Tibial nerve (tissue), 4 donors: ENCODE data around the gene NTNG2. TPM values are rescaled to one million over a fixed set of nuclear protein-coding genes. Genes with fewer than 3 reads are reported as not detected.

Experiments
- DNase-seq, 2 donors: peaks; one replicate each; pipeline ENCODE4 v3.0.0-alpha.2; 2019; ENCODE audit warnings: low spot score in 2 of 2
- H3K27ac ChIP-seq, 4 donors: fragments of 200-600 bp; sonication (generic) in 3 of 4; one replicate each; pipeline ENCODE4 v1.5.1; 2017 to 2019; ENCODE audit warnings: mild to moderate bottlenecking in 1 of 4
- H3K27me3 ChIP-seq, 2 donors: fragments of 200-600 bp; sonication (generic) in 1 of 2; one replicate each; pipeline versions ENCODE4 v1.5.1 to v1.6.0; 2017 to 2019
- H3K36me3 ChIP-seq, 3 donors: fragments of 200-600 bp; sonication (generic); one replicate each; pipeline ENCODE4 v1.5.1; 2018 to 2019
- H3K4me1 ChIP-seq, 4 donors: fragments of 200-600 bp; sonication (generic) in 3 of 4; one replicate each; pipeline ENCODE4 v1.5.1; 2017 to 2019
- H3K4me3 ChIP-seq, 4 donors: fragments of 200-600 bp; sonication (generic) in 3 of 4; one replicate each; pipeline ENCODE4 v1.5.1; 2017 to 2019; ENCODE audit warnings: mild to moderate bottlenecking in 1 of 4, moderate library complexity in 1 of 4
- H3K9me3 ChIP-seq, 4 donors: fragments of 200-600 bp; sonication (generic) in 3 of 4; one replicate each; pipeline ENCODE4 v1.5.1; 2017 to 2019
- CTCF ChIP-seq, 5 experiments: fragments of 200-600 bp in 3 of 5; fragments of 450-650 bp in 2 of 5; sonication (generic) in 3 of 5; IDR thresholded peaks; one replicate each; pipeline ENCODE4 v1.5.1; 2016 to 2019; ENCODE audit warnings: antibody characterized with exemption in 5 of 5, mild to moderate bottlenecking in 3 of 5, moderate library complexity in 2 of 5
- EP300 ChIP-seq, 2 donors: sonication (generic); formaldehyde crosslinking; IDR thresholded peaks; one replicate each; pipeline ENCODE4 v1.6.1; 2017; ENCODE audit warnings: antibody characterized with exemption in 2 of 2, mild to moderate bottlenecking in 1 of 2
- POLR2A ChIP-seq, 2 donors: fragments of 450-650 bp; IDR thresholded peaks; one replicate each; pipeline ENCODE4 v1.6.1; 2017; ENCODE audit warnings: antibody characterized with exemption in 2 of 2, mild to moderate bottlenecking in 2 of 2, moderate library complexity in 2 of 2
- WGBS, 2 donors: methylation state at CpG; one replicate each; pipeline ENCODE4 v1.1.5; 2018; 5-methylcytosine and 5-hydroxymethylcytosine counted together
- total RNA-seq, 4 donors: library from RNA; depleted of rRNA; stranded (reverse); fragments of >200 nt; gene quantifications; one replicate each; pipeline ENCODE4 v1.1.0, GENCODE V29; 2016

NTNG2 gene
- total RNA-seq, 4 donors from 2014 or later: 0.63 to 21.4 (median 1.0) TPM

- Histone ChIP-seq H3K36me3 (no peaks in the 10 kb centered on the region), H3K9me3 (no peaks in the 10 kb centered on the region), H3K4me1 (peaks cover 0 to 2% (median 0%) of the 10 kb centered on the region in 4 donors), H3K27me3 (peaks cover 0 to 45% of the 10 kb centered on the region in 2 donors), H3K27ac (no peak overlapping the region), H3K4me3 (no peak overlapping the region)
- DNase-seq: no peak
- 80 to 90% methylated on average over 2 of the region's 2 CpGs for WGBS, 2 donors
- no peak for TF ChIP-seq CTCF (IDR thresholded peaks at IDR 0.05)
- no peak for TF ChIP-seq EP300 (IDR thresholded peaks at IDR 0.05)
- TF ChIP-seq POLR2A (IDR thresholded peaks at IDR 0.05): no peak
These were observed 40.8 kb upstream of the NTNG2 start for GRCh38 chr9:132121021-132121420.

- Histone ChIP-seq H3K27me3 (peaks cover 0 to 68% of the 10 kb centered on the region in 2 donors), H3K4me3 (no peak overlapping the region), H3K36me3 (no peaks in the 10 kb centered on the region), H3K9me3 (no peaks in the 10 kb centered on the region), H3K4me1 (peaks cover 0 to 7% (median 0%) of the 10 kb centered on the region in 4 donors), H3K27ac (no peak overlapping the region)
- TF ChIP-seq POLR2A (IDR thresholded peaks at IDR 0.05): no peak
- TF ChIP-seq CTCF (IDR thresholded peaks at IDR 0.05): no peak
- no peak for TF ChIP-seq EP300 (IDR thresholded peaks at IDR 0.05)
- DNase-seq: no peak
- WGBS, 2 donors: 38 to 42% methylated on average over 6 of the region's 6 CpGs
These were observed 37.1 kb upstream of the NTNG2 start for GRCh38 chr9:132124800-132125199.

GRCh38 chr9:132125361-132125760 is 36.5 kb upstream of the NTNG2 start:
- Histone ChIP-seq H3K27ac (no peak overlapping the region), H3K27me3 (peaks cover 0 to 72% of the 10 kb centered on the region in 2 donors), H3K4me3 (no peak overlapping the region), H3K4me1 (peaks cover 0 to 7% (median 0%) of the 10 kb centered on the region in 4 donors), H3K36me3 (no peaks in the 10 kb centered on the region), H3K9me3 (no peaks in the 10 kb centered on the region)
- WGBS, 2 donors: 40 to 43% methylated on average over 7 of the region's 7 CpGs
- DNase-seq: no peak
- TF ChIP-seq POLR2A (IDR thresholded peaks at IDR 0.05): no peak
- no peak for TF ChIP-seq CTCF (IDR thresholded peaks at IDR 0.05)
- TF ChIP-seq EP300 (IDR thresholded peaks at IDR 0.05): no peak

GRCh38 chr9:132125944-132126679 is 35.7 kb upstream of the NTNG2 start:
- no peaks in the 10 kb centered on the region for H3K9me3 ChIP-seq
- H3K4me3 ChIP-seq: no peak overlapping the region
- 50 to 53% methylated on average over 20 of the region's 20 CpGs for WGBS, 2 donors
- H3K36me3 ChIP-seq: no peaks in the 10 kb centered on the region
- no peak for DNase-seq
- peaks cover 0 to 7% (median 0%) of the 10 kb centered on the region in 4 donors for H3K4me1 ChIP-seq
- TF ChIP-seq CTCF (IDR thresholded peaks at IDR 0.05): no peak
- TF ChIP-seq EP300 (IDR thresholded peaks at IDR 0.05): no peak
- no peak for TF ChIP-seq POLR2A (IDR thresholded peaks at IDR 0.05)
- no peak overlapping the region for H3K27ac ChIP-seq
- H3K27me3 ChIP-seq: peaks cover 0 to 74% of the 10 kb centered on the region in 2 donors

GRCh38 chr9:132126680-132127236 is 35.1 kb upstream of the NTNG2 start:
- Histone ChIP-seq H3K9me3 (no peaks in the 10 kb centered on the region), H3K4me1 (peaks cover 0 to 7% (median 0%) of the 10 kb centered on the region in 4 donors), H3K27ac (no peak overlapping the region), H3K36me3 (no peaks in the 10 kb centered on the region), H3K27me3 (peaks cover 0 to 74% of the 10 kb centered on the region in 2 donors), H3K4me3 (no peak overlapping the region)
- no peak for TF ChIP-seq EP300 (IDR thresholded peaks at IDR 0.05)
- TF ChIP-seq CTCF (IDR thresholded peaks at IDR 0.05): no peak
- no peak for TF ChIP-seq POLR2A (IDR thresholded peaks at IDR 0.05)
- DNase-seq: no peak
- WGBS, 2 donors: 63 to 65% methylated on average over 13 of the region's 13 CpGs
